ENCODE results near the gene DBH.

The DBH gene

GRCh38 chr9:133649194-133649593 is 13.0 kb downstream of the DBH start:
- Histone ChIP-seq H3K27me3 (ENCODE audit: low read length) (no peaks in the 10 kb centered on the region), H4K20me1 (ENCODE audit: low read depth, low read length) (no peaks in the 10 kb centered on the region), H3K9me2 (replicated peaks; ENCODE audit: insufficient read depth, low read length) (no peaks in the 10 kb centered on the region), H3K79me2 (ENCODE audit: insufficient read depth, low read length) (no peaks in the 10 kb centered on the region), H3K9ac (ENCODE audit: low read length) (no peak overlapping the region), H2AFZ (ENCODE audit: low read depth, low read length, severe bottlenecking) (no peak overlapping the region), H3K36me3 (ENCODE audit: low read length) (no peaks in the 10 kb centered on the region), H3K9me3 (ENCODE audit: insufficient read depth, low read length) (no peaks in the 10 kb centered on the region), H3K4me2 (ENCODE audit: low read depth, low read length, poor library complexity, severe bottlenecking) (no peak overlapping the region), H3F3A (ENCODE audit: insufficient read depth) (no peaks in the 10 kb centered on the region), H3K27ac (ENCODE audit: low read depth, low read length) (no peak overlapping the region), H3K4me3 (ENCODE audit: insufficient read depth, low read length, poor library complexity, severe bottlenecking) (no peak overlapping the region)
- no peak for TF ChIP-seq CTCF (IDR thresholded peaks at IDR 0.05; ENCODE audit: insufficient read depth, low read length, poor library complexity, severe bottlenecking)
- TF ChIP-seq EZH2phosphoT487 (conservative IDR thresholded peaks at IDR 0.05; ENCODE audit: low read length): no peak

- Histone ChIP-seq H3K27me3 (ENCODE audit: low read length) (no peaks in the 10 kb centered on the region), H4K20me1 (ENCODE audit: low read depth, low read length) (no peaks in the 10 kb centered on the region), H3K4me3 (ENCODE audit: insufficient read depth, low read length, poor library complexity, severe bottlenecking) (no peak overlapping the region), H3K9me2 (replicated peaks; ENCODE audit: insufficient read depth, low read length) (no peaks in the 10 kb centered on the region), H3K27ac (ENCODE audit: low read depth, low read length) (no peak overlapping the region), H3K9ac (ENCODE audit: low read length) (no peak overlapping the region), H3K36me3 (ENCODE audit: low read length) (no peaks in the 10 kb centered on the region), H3F3A (ENCODE audit: insufficient read depth) (no peaks in the 10 kb centered on the region), H3K79me2 (ENCODE audit: insufficient read depth, low read length) (no peaks in the 10 kb centered on the region), H2AFZ (ENCODE audit: low read depth, low read length, severe bottlenecking) (no peak overlapping the region), H3K4me2 (ENCODE audit: low read depth, low read length, poor library complexity, severe bottlenecking) (no peak overlapping the region), H3K9me3 (ENCODE audit: insufficient read depth, low read length) (no peaks in the 10 kb centered on the region)
- no peak for TF ChIP-seq CTCF (IDR thresholded peaks at IDR 0.05; ENCODE audit: insufficient read depth, low read length, poor library complexity, severe bottlenecking)
Observed at GRCh38 chr9:133650026-133650425, 13.9 kb downstream of the DBH start.

- H3K36me3 ChIP-seq (ENCODE audit: low read length): no peaks in the 10 kb centered on the region
Observed at GRCh38 chr9:133653638-133654037, 17.5 kb downstream of the DBH start.

More at GRCh38 chr9:133653638-133654037, 17.5 kb downstream of the DBH start:
- Histone ChIP-seq H2AFZ (ENCODE audit: low read depth, low read length, severe bottlenecking) (no peak overlapping the region), H3K9ac (ENCODE audit: low read length) (no peak overlapping the region), H4K20me1 (ENCODE audit: low read depth, low read length) (no peaks in the 10 kb centered on the region), H3K9me3 (ENCODE audit: insufficient read depth, low read length) (no peaks in the 10 kb centered on the region), H3K4me2 (ENCODE audit: low read depth, low read length, poor library complexity, severe bottlenecking) (no peak overlapping the region), H3K27me3 (ENCODE audit: low read length) (no peaks in the 10 kb centered on the region), H3K27ac (ENCODE audit: low read depth, low read length) (no peak overlapping the region), H3K9me2 (replicated peaks; ENCODE audit: insufficient read depth, low read length) (no peaks in the 10 kb centered on the region), H3K79me2 (ENCODE audit: insufficient read depth, low read length) (no peaks in the 10 kb centered on the region), H3F3A (ENCODE audit: insufficient read depth) (no peaks in the 10 kb centered on the region), H3K4me3 (ENCODE audit: insufficient read depth, low read length, poor library complexity, severe bottlenecking) (no peak overlapping the region)
- TF ChIP-seq CTCF (IDR thresholded peaks at IDR 0.05; ENCODE audit: insufficient read depth, low read length, poor library complexity, severe bottlenecking): no peak
- no peak for TF ChIP-seq EZH2phosphoT487 (conservative IDR thresholded peaks at IDR 0.05; ENCODE audit: low read length)
